NCI-H526 treated with DMSO at 0.1 percent for 48 hours (cell line): Measurements from ENCODE around the gene SUPT4H1.

Source experiments
- DNase-seq: peaks from one replicate; lab custom pipeline; 2025; lab: John Stamatoyannopoulos, UW

SUPT4H1 gene

GRCh38 chr17:58380207-58381123, 28.5 kb upstream of the SUPT4H1 start:
- no peak for DNase-seq

DNA sequence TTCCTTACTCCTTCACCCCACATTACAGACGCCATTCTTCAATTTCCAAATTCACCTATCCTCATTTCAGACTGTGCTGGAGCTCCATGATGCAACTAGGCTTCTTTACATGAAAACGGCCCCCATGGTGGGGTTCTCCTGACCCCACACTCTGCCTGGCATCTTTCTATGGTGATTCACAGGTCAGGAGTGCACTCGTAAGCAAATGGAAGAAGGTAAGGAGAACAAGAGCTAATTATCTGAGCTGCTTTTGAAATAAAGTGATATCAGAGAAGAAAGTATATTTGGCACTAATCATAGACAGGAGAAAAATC, 27.5 kb upstream of the SUPT4H1 start:
- no peak for DNase-seq

- DNase-seq = no peak
Measured at GRCh38 chr17:58378733-58379510, 26.9 kb upstream of the SUPT4H1 start.

DNA sequence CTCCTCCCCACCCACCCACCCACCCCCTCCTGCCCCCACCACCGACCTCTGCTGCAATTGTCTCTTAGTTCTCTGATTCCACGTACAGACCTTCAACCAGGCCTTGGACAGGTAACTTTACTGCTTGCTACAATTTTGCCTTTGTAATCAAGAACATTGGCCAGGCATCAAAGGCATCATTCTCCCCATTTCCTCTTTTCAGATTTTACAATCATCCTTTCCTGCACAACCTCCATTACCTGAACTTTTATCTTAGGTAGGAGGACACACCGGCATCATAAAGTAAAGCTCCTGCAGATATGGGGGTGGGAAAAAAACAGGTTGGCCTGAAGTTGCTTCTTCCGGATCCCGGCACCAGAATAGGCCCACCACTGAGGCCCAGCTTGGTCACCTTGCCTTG, 25.7 kb upstream of the SUPT4H1 start:
- DNase-seq = no peak

DNA sequence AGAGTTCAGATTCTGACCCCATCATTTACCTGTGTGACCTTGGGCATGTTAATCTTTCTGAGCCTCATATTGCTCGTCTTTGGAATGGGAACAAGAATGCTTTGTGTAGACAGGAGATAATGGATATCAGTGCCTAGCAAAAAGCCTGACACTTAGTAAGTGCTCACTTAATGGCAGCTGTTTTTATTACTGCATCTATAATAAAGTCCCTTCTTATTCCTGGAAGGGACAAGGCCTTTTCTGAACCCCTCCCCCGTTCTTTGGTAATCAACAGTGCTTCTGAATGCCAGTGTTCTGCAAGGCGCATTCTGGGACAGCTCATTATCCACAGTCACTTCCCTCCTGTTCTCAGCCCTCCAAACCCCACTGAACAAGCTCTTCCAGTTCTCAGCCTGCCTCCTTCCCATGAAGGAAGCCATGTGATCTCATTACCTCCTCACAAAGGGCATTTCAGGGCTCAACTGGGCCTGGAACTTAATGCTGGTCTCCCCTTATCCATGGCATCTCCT, 25.1 kb upstream of the SUPT4H1 start:
- DNase-seq = no peak

DNA sequence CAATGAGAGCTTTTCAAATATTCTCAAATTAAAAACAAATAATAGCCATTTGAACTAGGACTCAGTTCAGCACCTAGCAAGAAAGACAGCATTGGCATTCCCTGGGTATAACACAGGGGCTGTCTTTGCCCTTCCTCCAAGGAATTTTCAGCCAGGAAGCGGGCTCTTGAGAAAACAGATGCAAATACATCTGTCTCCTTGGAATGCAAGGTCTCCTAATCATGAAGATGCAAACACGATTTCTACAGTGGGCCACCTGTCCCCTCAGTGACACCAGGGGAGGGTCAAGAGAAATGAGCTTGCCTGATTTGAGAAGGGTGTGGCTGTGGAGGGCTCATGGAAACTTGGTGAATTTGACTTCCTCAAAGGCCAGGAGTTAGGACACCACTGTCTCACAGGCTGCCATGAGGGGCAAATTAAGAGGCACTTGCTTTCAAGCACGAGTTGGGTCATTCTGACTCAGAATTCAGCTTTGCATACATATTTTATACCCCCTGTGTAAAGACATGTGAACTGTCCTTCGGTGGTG, 24.5 kb upstream of the SUPT4H1 start:
- no peak for DNase-seq

- DNase-seq = no peak
Measured at GRCh38 chr17:58375811-58376210, 23.8 kb upstream of the SUPT4H1 start.

DNA sequence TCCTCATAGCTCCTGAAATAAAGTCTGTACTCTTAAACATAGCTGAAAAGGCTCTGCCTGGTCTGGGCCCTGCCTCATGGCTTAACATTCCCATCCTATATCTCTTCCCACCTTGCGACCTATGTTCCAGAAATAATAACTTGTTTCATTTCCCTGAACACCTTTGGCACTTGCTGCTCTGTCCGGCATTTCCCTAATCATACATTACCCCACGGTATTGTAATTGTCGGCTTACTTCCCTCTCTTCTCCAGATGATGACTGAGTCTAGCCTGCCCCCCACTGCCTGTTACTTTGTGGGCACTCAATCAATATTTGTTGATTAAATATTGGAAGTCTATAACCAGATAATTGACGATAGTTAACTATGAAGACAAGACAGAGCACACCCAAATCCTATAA, 23.3 kb upstream of the SUPT4H1 start:
- DNase-seq = no peak

DNA sequence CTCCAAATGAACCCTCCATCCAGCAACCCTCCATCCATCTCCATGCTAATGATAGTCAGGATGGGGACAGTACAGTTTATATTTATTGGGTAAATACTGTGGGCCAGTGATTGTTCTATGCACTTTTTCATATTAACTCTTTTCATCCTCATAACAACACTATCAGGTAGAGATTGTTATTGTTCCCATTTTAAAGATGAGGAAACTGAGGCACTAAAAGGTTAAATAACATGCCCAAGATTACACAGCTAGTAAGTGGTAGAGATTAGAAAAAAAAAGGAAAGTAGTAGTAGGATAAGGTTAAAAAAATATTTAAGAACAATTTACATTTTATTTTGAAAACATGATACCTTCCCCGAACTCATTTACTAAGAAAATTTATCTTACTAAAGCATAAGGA, 21.9 kb upstream of the SUPT4H1 start:
- no peak for DNase-seq

DNA sequence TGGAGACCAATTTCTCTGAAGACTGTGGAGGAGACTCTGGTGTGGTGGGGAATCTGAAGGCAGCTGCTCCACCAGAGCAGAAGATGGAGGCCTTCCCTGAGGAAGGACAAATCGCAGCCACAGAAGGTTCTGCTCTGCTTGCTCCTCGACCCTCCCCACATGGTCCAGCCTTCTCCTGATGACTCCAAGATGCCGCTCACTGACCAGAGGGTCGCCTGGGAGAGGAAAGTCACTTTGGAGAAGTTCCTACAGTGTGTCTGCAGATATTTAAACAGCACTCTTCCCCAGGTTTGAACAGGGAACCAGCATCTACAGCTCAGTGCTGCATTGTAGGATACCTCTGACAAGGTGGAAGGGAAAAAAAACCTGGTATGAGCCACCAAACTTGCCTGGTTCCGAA, 21.0 kb upstream of the SUPT4H1 start:
- DNase-seq = no peak

DNA sequence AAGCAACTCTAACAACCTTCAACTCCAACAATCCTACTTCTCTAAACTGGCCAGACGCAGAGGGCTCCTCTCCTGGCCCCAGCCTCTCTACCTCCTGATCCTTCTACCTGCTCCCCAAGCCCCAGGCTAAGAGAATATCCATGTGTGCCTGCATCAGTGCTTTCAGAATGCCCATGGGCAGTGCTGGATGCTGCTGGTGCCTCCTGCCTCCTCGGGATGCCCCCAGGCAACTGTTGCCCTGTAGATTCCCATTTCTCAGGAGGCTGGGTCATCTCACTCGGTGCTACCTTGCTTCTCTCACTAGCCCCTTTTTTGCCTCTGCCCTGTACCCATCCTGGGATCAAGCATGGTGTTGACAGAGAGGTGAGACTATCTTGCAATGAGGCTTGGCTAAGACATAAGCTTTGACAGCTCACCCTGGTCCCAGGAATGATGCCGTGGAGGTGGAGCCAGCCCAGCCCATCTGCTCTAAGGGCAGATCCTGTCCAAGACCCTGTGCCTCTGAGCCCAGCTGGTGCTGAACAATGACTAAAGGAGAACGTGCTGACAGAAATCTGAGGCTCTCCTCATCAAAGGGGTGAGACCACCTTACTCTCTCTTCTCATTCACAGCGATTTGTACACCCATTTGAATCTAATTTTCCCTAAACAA, 19.4 kb upstream of the SUPT4H1 start:
- DNase-seq = no peak

DNA sequence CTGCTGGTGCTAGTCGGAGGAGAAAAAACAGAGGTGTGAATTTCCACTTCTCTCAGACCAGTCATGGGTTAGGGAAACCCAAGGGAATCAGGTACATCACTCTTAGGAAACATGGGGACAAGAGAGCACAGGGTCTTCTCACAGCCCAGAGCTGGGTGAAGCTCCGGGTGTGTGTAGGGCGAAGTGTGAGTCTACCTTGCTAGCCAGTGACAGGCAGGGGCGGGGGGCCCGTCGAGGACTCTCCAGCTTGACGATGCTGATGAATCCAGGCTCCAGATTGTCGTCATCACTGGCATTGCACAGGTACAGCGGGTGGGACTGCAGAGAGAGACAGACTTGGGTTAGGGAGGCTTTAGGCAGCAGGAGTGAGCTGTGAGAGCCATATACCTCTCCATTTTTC, 18.7 kb upstream of the SUPT4H1 start:
- DNase-seq = no peak

DNA sequence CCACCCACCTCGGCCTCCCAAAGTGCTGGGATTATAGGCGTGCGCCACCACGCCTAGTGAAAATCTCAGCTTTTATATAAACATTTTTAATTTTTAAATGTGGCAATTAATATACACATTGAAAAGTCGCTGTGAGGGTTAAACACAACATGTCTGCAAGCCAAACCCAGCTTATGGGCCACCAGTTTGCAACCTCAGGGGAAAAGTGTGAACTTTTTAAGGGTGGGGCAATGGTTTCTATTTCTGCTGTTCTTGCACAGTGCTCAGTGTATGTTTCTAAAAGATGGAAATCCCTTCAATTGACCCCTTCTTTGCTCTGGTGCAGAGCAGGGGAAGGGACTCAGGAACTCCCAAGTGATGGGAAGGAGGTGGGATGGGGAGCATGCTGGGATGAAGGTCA, 18.3 kb upstream of the SUPT4H1 start:
- no peak for DNase-seq

DNA sequence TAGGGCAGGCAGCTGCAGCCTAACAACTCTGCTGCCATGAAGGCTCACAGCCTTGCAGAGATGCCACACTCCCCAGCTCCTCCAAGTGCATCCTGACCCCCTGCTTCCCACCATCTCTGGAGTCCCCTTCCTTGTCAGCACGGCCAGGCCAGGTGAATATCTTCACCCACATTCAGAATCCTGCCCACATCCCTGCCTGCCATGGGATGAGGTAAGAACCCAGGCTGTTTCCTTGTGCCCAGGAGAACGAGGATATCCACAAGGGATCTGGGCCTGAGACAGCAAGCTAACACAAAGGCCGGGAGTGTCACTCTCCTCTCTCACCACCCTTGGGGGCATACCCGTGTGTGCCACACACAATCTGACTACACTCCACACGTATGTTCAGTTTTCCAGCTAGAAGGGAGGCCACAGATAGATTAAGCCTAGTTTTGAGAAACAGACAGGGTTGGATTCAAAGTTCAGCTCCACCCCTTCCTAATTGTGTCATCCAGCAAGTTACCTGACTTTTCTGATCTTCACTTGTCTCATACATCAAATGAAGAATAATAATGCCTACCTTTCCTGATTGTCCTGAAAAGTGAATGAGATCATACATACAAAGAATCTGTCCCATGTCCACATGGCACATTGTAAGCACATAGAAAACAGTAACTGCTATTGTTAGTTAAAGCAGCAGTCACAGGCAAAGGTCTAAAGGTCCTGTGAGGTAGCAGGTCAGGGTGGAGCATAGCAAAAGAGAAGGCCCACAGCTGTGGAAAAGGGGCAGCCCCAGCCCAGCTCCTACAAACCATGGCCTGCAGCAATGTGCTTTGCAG, 17.4 kb upstream of the SUPT4H1 start:
- no peak for DNase-seq

DNA sequence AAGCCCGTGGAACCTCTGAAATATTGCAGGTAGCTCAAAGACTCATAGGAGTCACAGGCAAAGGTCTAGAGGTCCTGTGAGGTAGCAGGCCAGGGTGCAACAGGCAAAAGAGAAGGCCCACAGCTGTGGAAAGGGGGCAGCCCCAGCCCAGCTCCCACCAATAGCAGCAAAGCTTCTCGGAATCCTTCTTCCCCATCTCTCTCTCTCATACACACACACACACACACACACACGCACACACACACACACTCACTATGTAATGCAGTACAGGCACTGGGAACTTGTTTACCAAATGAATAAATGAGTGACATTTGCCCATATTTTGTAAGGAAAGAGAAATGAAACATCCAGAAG, 16.8 kb upstream of the SUPT4H1 start:
- DNase-seq = no peak

DNA sequence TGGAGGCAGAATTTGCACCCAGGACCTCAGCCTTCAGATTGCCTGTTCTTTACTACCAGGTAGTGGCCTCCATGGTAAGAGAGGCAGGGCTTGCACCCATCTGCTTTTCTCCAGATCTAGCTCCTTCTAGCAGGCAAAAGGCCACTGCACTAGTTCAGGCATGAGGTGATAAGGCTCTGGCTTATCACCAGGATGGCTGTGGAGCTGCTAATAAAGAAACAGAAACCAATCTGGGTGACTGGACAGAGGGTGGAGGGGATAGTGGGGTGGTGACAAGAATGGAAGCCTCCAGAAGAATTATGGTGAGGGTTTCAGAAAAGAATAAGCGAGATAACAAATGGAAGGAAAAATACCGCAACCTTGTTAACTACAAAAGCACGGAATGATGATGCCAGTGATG, 15.5 kb upstream of the SUPT4H1 start:
- DNase-seq = no peak

DNA sequence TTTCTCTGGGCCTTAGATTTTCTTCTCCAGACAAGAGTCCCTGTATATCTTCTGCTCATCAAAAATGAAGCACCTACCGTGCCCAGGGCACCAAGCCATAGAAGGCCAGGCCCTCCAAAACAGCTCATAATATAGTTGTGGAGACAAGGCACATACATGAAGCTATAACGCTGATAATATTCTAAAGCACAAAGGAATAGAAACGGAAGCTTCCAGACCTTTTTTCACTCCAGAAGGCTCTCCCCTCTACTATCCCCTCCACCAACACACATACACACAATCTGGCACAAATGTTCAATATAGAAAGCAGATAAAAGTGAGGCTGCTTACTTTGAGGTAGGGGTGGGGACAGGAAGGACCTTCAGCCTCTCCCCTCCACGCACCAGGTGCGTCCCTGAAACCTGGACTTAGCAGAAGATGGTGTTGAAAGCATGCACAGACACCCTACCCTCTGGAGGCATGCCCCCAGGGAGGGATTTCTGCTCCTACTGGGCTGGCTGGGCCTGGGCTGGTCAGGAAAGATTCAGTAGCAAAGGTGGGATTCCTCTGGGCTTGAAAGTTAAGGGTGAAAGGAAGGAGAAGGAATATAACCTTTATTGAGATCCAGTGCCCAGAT, 14.1 kb upstream of the SUPT4H1 start:
- DNase-seq = no peak

DNA sequence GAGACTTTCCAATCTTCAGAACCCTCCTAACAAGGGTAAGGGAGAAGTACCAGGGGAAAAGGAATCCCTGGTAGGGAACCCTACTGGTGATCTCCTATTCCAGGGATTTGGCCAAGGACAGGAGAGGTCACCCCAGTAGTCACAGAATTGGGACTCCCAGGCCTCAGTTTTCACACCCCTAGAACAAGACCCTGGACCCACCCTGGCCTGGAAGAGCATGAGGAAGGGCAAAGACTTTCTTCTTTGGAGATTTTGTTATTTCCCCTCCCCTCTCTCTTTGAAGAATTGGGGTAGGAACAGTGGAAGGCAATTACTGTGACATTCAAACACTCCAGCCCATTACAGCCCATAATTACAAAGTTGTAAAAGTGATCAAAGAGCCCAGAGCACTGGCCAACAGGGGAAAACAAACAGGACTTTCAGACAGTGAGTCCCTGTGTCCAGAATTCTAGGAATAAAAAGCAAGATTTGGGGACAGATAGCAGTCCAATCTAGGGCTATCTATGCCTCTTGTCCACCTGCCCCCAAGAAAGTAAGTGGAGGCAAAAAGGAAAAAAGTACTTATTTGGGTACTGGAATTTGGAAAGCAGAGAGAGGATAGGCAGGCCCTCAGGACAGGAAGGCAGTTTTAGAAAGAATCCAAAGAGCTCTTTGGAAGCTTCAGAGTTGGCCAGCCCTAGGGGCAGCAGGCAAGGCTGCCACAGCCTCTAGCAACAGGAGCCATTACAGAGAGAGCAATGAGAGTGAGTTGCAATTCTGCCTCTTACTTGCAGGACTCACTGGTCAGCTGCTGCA, 13.4 kb upstream of the SUPT4H1 start:
- no peak for DNase-seq

DNA sequence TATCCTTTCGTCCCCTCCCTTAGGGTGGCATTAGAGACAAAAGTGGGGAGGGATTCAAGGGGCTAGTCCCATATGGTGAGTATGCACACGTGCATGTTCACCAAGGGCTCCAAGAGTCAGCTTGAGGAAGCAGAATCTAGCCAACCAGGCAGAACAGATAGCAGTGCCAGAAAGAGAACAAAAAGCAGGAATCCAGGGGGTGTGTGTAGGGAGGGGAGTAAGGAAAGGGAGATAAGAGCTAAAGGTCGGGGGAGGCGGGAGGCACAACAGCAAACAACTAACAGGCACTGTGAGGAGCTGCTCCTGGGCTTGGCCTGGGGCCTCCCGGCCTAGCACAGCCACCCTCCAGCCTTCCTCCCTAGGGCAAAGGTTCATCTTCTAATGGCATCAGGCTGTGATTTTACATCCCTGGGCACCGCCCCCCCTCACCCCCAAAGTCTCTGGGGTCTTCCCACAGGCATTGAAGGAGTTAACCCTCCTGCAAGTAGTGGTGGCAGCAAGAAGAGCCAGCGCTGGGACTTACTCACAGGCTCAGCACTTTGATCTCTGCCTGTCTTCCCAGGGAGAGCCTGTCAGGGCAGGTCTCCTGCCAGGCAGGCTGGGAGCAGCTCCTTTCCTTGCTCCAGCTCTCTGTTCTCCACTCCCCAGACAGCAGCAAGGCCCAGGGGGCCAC, 12.4 kb upstream of the SUPT4H1 start:
- no peak for DNase-seq
